K562 (cell line): ENCODE results near the gene SIGMAR1. TPM values are rescaled to one million over a fixed set of nuclear protein-coding genes. Genes with fewer than 3 reads are reported as not detected.

Experiments
- ATAC-seq: fragments of 200-7000 bp; cut with Tn5 transposase; 3 replicates; pipeline ENCODE4 v1.9.1; 2020; ENCODE audit warnings: moderate library complexity
- BruUV-seq: library from RNA; stranded (reverse); fragments of 400-500 nt; replicated peaks from 2 replicates; lab custom pipeline; 2021; lab: Mats Ljungman, UMichigan
- CTCF ChIA-PET: fragments of 300-600 bp; formaldehyde crosslinking; extraction: SDS; loops from one replicate; lab custom pipeline; 2021; ENCODE audit warnings: low intra/inter-chr PET ratio; lab: Yijun Ruan, JAX
- POLR2A ChIA-PET: fragments of 300-600, 350-650 bp; sonication (Branson Sonifier 250); formaldehyde crosslinking; extraction: SDS; loops from one replicate; lab custom pipeline; 2021; ENCODE audit warnings: antibody characterized with exemption, inconsistent platforms; lab: Yijun Ruan, JAX
- DNase-seq, 4 experiments: peaks; one replicate each; pipeline versions ENCODE4 v3.0.0 to v3.0.0-alpha.2; 2011 to 2018; ENCODE audit warnings: low spot score in 3 of 4, mixed read lengths in 3 of 4; ENCODE audit errors: extremely low read depth in 1 of 4
- FAIRE-seq: peaks from 2 replicates; lab custom pipeline; 2011; peaks lifted over from hg19 to GRCh38; lab: Jason Lieb, UNC
- H2AFZ ChIP-seq: 2 replicates; pipeline ENCODE4 v1.6.0; 2011; ENCODE audit warnings: low read depth, low read length, control low read depth, inconsistent platforms
- H3K27ac ChIP-seq: fragments of 200-600 bp; 3 replicates; pipeline ENCODE4 v1.8.0; 2011; ENCODE audit warnings: low read depth, mild to moderate bottlenecking, control low read depth, inconsistent platforms, low read length, moderate library complexity, mixed read lengths; ENCODE audit errors: extremely low read depth
- H3K27me3 ChIP-seq, 2 experiments: fragments of 300-600 bp in 1 of 2; 2 replicates in 1 of 2; 3 replicates in 1 of 2; pipeline versions ENCODE4 v1.6.0 to v1.8.0; 2011; ENCODE audit warnings: inconsistent platforms in 2 of 2, low read length in 2 of 2, mild to moderate bottlenecking in 1 of 2, mixed read lengths in 1 of 2, moderate library complexity in 1 of 2; ENCODE audit not compliant: control insufficient read depth in 2 of 2, insufficient read depth in 2 of 2
- H3K36me3 ChIP-seq: fragments of 300-600 bp; 3 replicates; pipeline ENCODE4 v1.8.0; 2011; ENCODE audit warnings: mild to moderate bottlenecking, low read length, inconsistent platforms; ENCODE audit not compliant: control insufficient read depth, insufficient read depth
- H3K4me1 ChIP-seq, 2 experiments: fragments of 200-600 bp in 1 of 2; replicated peaks in 1 of 2; 2 replicates in 1 of 2; 3 replicates in 1 of 2; pipeline versions ENCODE4 v1.5.1 to v1.8.0; 2011; ENCODE audit warnings: inconsistent platforms in 2 of 2, low read length in 2 of 2, mild to moderate bottlenecking in 1 of 2, mixed read lengths in 1 of 2, moderate library complexity in 1 of 2; ENCODE audit not compliant: control insufficient read depth in 2 of 2, insufficient read depth in 2 of 2
- H3K4me2 ChIP-seq: 2 replicates; pipeline ENCODE4 v1.6.1; 2011; ENCODE audit warnings: low read length, control low read depth, inconsistent platforms, mixed read lengths; ENCODE audit not compliant: insufficient read depth
- H3K4me3 ChIP-seq: fragments of 200-600 bp; sonication (generic), shearing (Covaris generic); 2 replicates; pipeline ENCODE4 v1.5.1; 2016; ENCODE audit warnings: control low read depth, inconsistent platforms
- H3K79me2 ChIP-seq: fragments of 200-600 bp; 3 replicates; pipeline ENCODE4 v1.8.0; 2011; ENCODE audit warnings: low read length, inconsistent platforms; ENCODE audit not compliant: control insufficient read depth, insufficient read depth
- H3K9ac ChIP-seq, 2 experiments: 2 replicates each; pipeline versions ENCODE4 v1.6.0 to v1.6.1; 2011; ENCODE audit warnings: low read depth in 2 of 2, low read length in 2 of 2, control low read depth in 1 of 2, inconsistent platforms in 1 of 2, mild to moderate bottlenecking in 1 of 2, mixed read lengths in 1 of 2; ENCODE audit not compliant: insufficient read depth in 1 of 2
- H3K9me1 ChIP-seq: one replicate; pipeline ENCODE4 v1.6.0; 2011; ENCODE audit warnings: inconsistent platforms, mild to moderate bottlenecking, low read length, moderate library complexity; ENCODE audit not compliant: control insufficient read depth, insufficient read depth
- H3K9me3 ChIP-seq: replicated peaks from 2 replicates; pipeline ENCODE4 v1.5.1; 2011; ENCODE audit warnings: low read depth, low read length, inconsistent platforms; ENCODE audit not compliant: control insufficient read depth, insufficient read depth
- H4K20me1 ChIP-seq: replicated peaks from 2 replicates; pipeline ENCODE4 v1.6.1; 2011; ENCODE audit warnings: low read length, inconsistent platforms, mixed read lengths; ENCODE audit not compliant: control insufficient read depth, insufficient read depth
- EWSR1 ChIP-seq: fragments of 450-650 bp; IDR thresholded peaks from 2 replicates; pipeline ENCODE4 v1.6.1; 2018; ENCODE audit warnings: borderline replicate concordance, mild to moderate bottlenecking, low read depth, moderate library complexity; ENCODE audit not compliant: partially characterized antibody
- GATA2 ChIP-seq: sonication (generic); formaldehyde crosslinking; IDR thresholded peaks from 2 replicates; pipeline ENCODE4 v1.4.0; 2020; ENCODE audit warnings: mild to moderate bottlenecking, missing genetic modification reagents
- HNRNPLL ChIP-seq: fragments of 200-400 bp; formaldehyde crosslinking; IDR thresholded peaks from 2 replicates; pipeline ENCODE4 v1.6.1; 2017; ENCODE audit warnings: low read length, low read depth, mild to moderate bottlenecking; ENCODE audit not compliant: poor library complexity, severe bottlenecking
- KDM4B ChIP-seq, 2 experiments: fragments of 450-650 bp in 1 of 2; sonication (generic) in 1 of 2; IDR thresholded peaks; 2 replicates each; pipeline ENCODE4 v1.6.1; 2016 to 2017; ENCODE audit warnings: borderline replicate concordance in 2 of 2, antibody characterized with exemption in 1 of 2, low read depth in 1 of 2, mild to moderate bottlenecking in 1 of 2
- MAFK ChIP-seq: IDR thresholded peaks from 2 replicates; pipeline ENCODE4 v1.6.1; 2011; ENCODE audit warnings: low read length, improper control_type of control experiment
- MYBL2 ChIP-seq, 2 experiments: fragments of 450-650 bp in 1 of 2; sonication (generic) in 1 of 2; formaldehyde crosslinking in 1 of 2; IDR thresholded peaks; 2 replicates each; pipeline versions ENCODE4 v1.6.1 to v1.8.1; 2017 to 2022; ENCODE audit warnings: borderline replicate concordance in 1 of 2, inconsistent platforms in 1 of 2, low read depth in 1 of 2, mild to moderate bottlenecking in 1 of 2, missing genetic modification reagents in 1 of 2, moderate library complexity in 1 of 2
- PHTF2 ChIP-seq: fragments of 250-450 bp; sonication (Bioruptor Pico); IDR thresholded peaks from 2 replicates; pipeline ENCODE4 v1.5.0; 2021; ENCODE audit warnings: mild to moderate bottlenecking
- SMARCC2 ChIP-seq: fragments of 450-650 bp; IDR thresholded peaks from 2 replicates; pipeline ENCODE4 v1.6.1; 2017; ENCODE audit warnings: antibody characterized with exemption, moderate library complexity, mild to moderate bottlenecking, low read depth
- TRIM28 ChIP-seq: fragments of 450-650 bp; IDR thresholded peaks from 2 replicates; pipeline ENCODE4 v1.6.1; 2017
- XRCC5 ChIP-seq: fragments of 200-400 bp; formaldehyde crosslinking; IDR thresholded peaks from 2 replicates; pipeline ENCODE4 v1.6.1; 2017; ENCODE audit warnings: low read depth, mild to moderate bottlenecking, low read length
- YY1 ChIP-seq, 3 experiments: IDR thresholded peaks; 2 replicates each; pipeline ENCODE4 v1.6.1; 2011; ENCODE audit warnings: low read length in 2 of 3, mild to moderate bottlenecking in 2 of 3, moderate library complexity in 2 of 3, borderline replicate concordance in 1 of 3, control low read depth in 1 of 3, low read depth in 1 of 3; ENCODE audit not compliant: insufficient read depth in 3 of 3, insufficient replicate concordance in 2 of 3, control insufficient read depth in 1 of 3, insufficient read length in 1 of 3; ENCODE audit errors: extremely low read depth in 1 of 3
- ZNF239 ChIP-seq: fragments of 250-450 bp; sonication (Bioruptor Pico); IDR thresholded peaks from 2 replicates; pipeline ENCODE4 v1.4.0; 2020; ENCODE audit warnings: mild to moderate bottlenecking
- ZNF717 ChIP-seq: fragments of 250-450 bp; sonication (Bioruptor Pico); IDR thresholded peaks from 2 replicates; pipeline ENCODE4 v1.5.0; 2021
- WGBS: fragments of 100-300 bp; shearing (Covaris generic); methylation state at CpG from one replicate; pipeline ENCODE4 v1.1.6; 2016; ENCODE audit warnings: low coverage, mixed read lengths; ENCODE audit not compliant: insufficient coverage; ENCODE audit errors: missing lambda C conversion rate; 5-methylcytosine and 5-hydroxymethylcytosine counted together
- in situ Hi-C: fragments of 300-500 bp; cut with MboI; formaldehyde crosslinking; loops from 4 replicates; pipeline ENCODE4 v1.15.0; 2018; ENCODE audit warnings: inconsistent platforms, mixed read lengths
- intact Hi-C: fragments of 100-400 bp; cut with micrococcal nuclease; formaldehyde crosslinking; loops from 2 replicates; pipeline ENCODE4 v1.14.2; 2022
- polyA plus RNA-seq, 8 experiments: library from polyadenylated mRNA; depleted of rRNA in 4 of 8; stranded (reverse) in 5 of 8; unstranded in 3 of 8; fragments of >200 nt; fragmentation: Nextera tagmentation in 2 of 8; fragmentation: Illumina TruSeq in 1 of 8; extraction: Ambion mirVana in 2 of 8; extraction: Trizol in 1 of 8; gene quantifications; 2 replicates each; pipeline versions ENCODE4 v1.2.1 to v1.2.3, GENCODE V29; 2011 to 2014; ENCODE audit warnings: inconsistent platforms in 1 of 8, missing spikeins in 1 of 8
- total RNA-seq, 7 experiments: library from RNA; depleted of rRNA in 6 of 7; stranded (reverse); fragments of >200 nt in 6 of 7; fragmentation: Illumina TruSeq in 2 of 7; extraction: Trizol in 2 of 7; gene quantifications; 2 replicates each; pipeline versions ENCODE4 v1.2.1 to v1.2.3, GENCODE V29; 2011 to 2021; ENCODE audit warnings: low replicate concordance in 1 of 7
- TF ChIP-seq, protein P1 (sequence below): sonication (generic); formaldehyde crosslinking; IDR thresholded peaks from 2 replicates; pipeline ENCODE4 v1.9.0; 2022; ENCODE audit warnings: mild to moderate bottlenecking, missing genetic modification reagents
- TF ChIP-seq, protein P2 (sequence below), 3 experiments: fragments of 200-800 bp in 1 of 3; sonication (Bioruptor generic) in 1 of 3; sonication (generic) in 1 of 3; formaldehyde crosslinking in 1 of 3; IDR thresholded peaks; 2 replicates each; pipeline versions ENCODE4 v1.6.1 to v1.8.0; 2016 to 2022; ENCODE audit warnings: mild to moderate bottlenecking in 2 of 3, missing compliant biosample characterization in 2 of 3, missing genetic modification characterization in 2 of 3, missing genetic modification reagents in 1 of 3
- TF ChIP-seq, protein P3 (sequence below): fragments of 200-400 bp; formaldehyde crosslinking; IDR thresholded peaks from 2 replicates; pipeline ENCODE4 v1.6.1; 2017; ENCODE audit warnings: mild to moderate bottlenecking, low read depth, low read length, moderate library complexity
- TF ChIP-seq, protein P4 (sequence below): fragments of 250-450 bp; sonication (Bioruptor Pico); IDR thresholded peaks from 2 replicates; pipeline ENCODE4 v1.5.0; 2021

The SIGMAR1 gene
- total and polyA plus RNA-seq, 9 of the 15 experiments (the other 6 are each of a cell fraction or from before 2014, with no cell fraction given): 6.9 to 80.0 (median 35.2) TPM

DNA sequence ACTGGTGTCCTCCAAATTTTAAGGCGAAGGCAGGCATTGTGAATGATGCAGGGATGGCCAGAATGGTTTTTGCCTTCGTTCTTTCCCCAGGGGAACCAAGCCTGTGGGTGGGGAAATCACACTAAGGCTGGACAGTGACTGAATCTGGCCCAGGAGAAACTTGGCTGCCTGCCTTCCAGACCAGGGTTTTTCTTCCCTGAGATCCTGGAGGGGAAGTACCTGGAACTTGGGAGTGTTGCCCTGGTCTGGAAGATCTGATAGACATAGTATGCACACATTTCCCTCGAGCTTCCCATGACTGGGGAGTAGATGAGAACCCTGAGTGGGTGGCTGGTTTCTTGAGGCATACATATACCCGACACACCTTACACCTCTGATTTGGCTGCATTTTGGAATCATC is 13.7 kb upstream of the SIGMAR1 start:
- H3K27ac ChIP-seq: peak overlapping the region; percentile 72
- H3K4me1 ChIP-seq: peaks cover 40 to 60% of the 10 kb centered on the region in 2 experiments
- ATAC-seq: no peak
- no peak overlapping the region for H2AFZ ChIP-seq
- CTCF ChIA-PET: no interaction called here
- peaks cover 7% of the 10 kb centered on the region for H3K9me1 ChIP-seq
- H3K79me2 ChIP-seq: peaks cover 21% of the 10 kb centered on the region
- peak overlapping the region; percentile 34 for H3K4me3 ChIP-seq
- POLR2A ChIA-PET: interaction anchor here (0.6 to 2.6 kb wide), 7 partner anchors 9 to 117 kb away, joined by 3 to 13 read pairs (median 4); partner anchors contain the start of genes DCTN3 and SIGMAR1
- H4K20me1 ChIP-seq: no peaks in the 10 kb centered on the region
- peak overlapping the region; percentile 33 to 87; a peak in 3 of 4 replicates for H3K9ac ChIP-seq
- H3K4me2 ChIP-seq: peak overlapping the region; percentile 98
- intact Hi-C loops (no loop called here), in situ Hi-C loops (no loop called here)
- no peaks in the 10 kb centered on the region for H3K27me3 ChIP-seq
- no peaks in the 10 kb centered on the region for H3K9me3 ChIP-seq
- DNase-seq: no peak
- BruUV-seq: TSS peak; percentile 94
- peaks cover 27% of the 10 kb centered on the region; the same call in 2 of the 3 replicates for H3K36me3 ChIP-seq
- 30% methylated on average over 3 of the region's 4 CpGs for WGBS
- FAIRE-seq: no peak
- TF ChIP-seq TRIM28: no peak
- no peak for TF ChIP-seq EWSR1
- TF ChIP-seq, protein P1, sequence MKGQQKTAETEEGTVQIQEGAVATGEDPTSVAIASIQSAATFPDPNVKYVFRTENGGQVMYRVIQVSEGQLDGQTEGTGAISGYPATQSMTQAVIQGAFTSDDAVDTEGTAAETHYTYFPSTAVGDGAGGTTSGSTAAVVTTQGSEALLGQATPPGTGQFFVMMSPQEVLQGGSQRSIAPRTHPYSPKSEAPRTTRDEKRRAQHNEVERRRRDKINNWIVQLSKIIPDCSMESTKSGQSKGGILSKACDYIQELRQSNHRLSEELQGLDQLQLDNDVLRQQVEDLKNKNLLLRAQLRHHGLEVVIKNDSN (CRISPR knock-in tag): no peak
- no peak for TF ChIP-seq YY1 (IDR thresholded peaks at IDR 0.05; ENCODE audit: borderline replicate concordance in 1 of 3, control insufficient read depth in 1 of 3, extremely low read depth in 1 of 3, insufficient read depth in 3 of 3, insufficient read length in 1 of 3, insufficient replicate concordance in 2 of 3, low read depth in 1 of 3, low read length in 2 of 3)
- no peak for TF ChIP-seq GATA2 (CRISPR knock-in tag)
- no peak for TF ChIP-seq MYBL2 (IDR thresholded peaks at IDR 0.05; ENCODE audit: low read depth)
- no peak for TF ChIP-seq MYBL2 (CRISPR knock-in tag; IDR thresholded peaks at IDR 0.05; ENCODE audit: borderline replicate concordance)
- TF ChIP-seq ZNF717 (CRISPR knock-in tag): no peak
- TF ChIP-seq, protein P2, sequence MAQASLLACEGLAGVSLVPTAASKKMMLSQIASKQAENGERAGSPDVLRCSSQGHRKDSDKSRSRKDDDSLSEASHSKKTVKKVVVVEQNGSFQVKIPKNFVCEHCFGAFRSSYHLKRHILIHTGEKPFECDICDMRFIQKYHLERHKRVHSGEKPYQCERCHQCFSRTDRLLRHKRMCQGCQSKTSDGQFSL (CRISPR knock-in tag; IDR thresholded peaks at IDR 0.05): no peak
- TF ChIP-seq, protein P2 (tag; IDR thresholded peaks at IDR 0.05): no peak
- no peak for TF ChIP-seq MAFK
- no peak for TF ChIP-seq XRCC5
- TF ChIP-seq SMARCC2: no peak
- no peak for TF ChIP-seq ZNF239 (CRISPR knock-in tag)
- TF ChIP-seq PHTF2 (CRISPR knock-in tag): no peak
- no peak for TF ChIP-seq HNRNPLL
- TF ChIP-seq, protein P3, sequence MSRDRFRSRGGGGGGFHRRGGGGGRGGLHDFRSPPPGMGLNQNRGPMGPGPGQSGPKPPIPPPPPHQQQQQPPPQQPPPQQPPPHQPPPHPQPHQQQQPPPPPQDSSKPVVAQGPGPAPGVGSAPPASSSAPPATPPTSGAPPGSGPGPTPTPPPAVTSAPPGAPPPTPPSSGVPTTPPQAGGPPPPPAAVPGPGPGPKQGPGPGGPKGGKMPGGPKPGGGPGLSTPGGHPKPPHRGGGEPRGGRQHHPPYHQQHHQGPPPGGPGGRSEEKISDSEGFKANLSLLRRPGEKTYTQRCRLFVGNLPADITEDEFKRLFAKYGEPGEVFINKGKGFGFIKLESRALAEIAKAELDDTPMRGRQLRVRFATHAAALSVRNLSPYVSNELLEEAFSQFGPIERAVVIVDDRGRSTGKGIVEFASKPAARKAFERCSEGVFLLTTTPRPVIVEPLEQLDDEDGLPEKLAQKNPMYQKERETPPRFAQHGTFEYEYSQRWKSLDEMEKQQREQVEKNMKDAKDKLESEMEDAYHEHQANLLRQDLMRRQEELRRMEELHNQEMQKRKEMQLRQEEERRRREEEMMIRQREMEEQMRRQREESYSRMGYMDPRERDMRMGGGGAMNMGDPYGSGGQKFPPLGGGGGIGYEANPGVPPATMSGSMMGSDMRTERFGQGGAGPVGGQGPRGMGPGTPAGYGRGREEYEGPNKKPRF: no peak
- TF ChIP-seq KDM4B (IDR thresholded peaks at IDR 0.05; ENCODE audit: borderline replicate concordance in 2 of 2, low read depth in 1 of 2): no peak
- TF ChIP-seq, protein P4, sequence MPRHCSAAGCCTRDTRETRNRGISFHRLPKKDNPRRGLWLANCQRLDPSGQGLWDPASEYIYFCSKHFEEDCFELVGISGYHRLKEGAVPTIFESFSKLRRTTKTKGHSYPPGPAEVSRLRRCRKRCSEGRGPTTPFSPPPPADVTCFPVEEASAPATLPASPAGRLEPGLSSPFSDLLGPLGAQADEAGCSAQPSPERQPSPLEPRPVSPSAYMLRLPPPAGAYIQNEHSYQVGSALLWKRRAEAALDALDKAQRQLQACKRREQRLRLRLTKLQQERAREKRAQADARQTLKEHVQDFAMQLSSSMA (CRISPR knock-in tag): no peak
